ENCODE data around the gene PLAAT3.

Gene PLAAT3

GRCh38 chr11:63573881-63574855 is 40.1 kb downstream of the PLAAT3 start:
- no peak overlapping the region for H3K27ac ChIP-seq
- TF ChIP-seq, protein P1, sequence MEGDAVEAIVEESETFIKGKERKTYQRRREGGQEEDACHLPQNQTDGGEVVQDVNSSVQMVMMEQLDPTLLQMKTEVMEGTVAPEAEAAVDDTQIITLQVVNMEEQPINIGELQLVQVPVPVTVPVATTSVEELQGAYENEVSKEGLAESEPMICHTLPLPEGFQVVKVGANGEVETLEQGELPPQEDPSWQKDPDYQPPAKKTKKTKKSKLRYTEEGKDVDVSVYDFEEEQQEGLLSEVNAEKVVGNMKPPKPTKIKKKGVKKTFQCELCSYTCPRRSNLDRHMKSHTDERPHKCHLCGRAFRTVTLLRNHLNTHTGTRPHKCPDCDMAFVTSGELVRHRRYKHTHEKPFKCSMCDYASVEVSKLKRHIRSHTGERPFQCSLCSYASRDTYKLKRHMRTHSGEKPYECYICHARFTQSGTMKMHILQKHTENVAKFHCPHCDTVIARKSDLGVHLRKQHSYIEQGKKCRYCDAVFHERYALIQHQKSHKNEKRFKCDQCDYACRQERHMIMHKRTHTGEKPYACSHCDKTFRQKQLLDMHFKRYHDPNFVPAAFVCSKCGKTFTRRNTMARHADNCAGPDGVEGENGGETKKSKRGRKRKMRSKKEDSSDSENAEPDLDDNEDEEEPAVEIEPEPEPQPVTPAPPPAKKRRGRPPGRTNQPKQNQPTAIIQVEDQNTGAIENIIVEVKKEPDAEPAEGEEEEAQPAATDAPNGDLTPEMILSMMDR (conservative IDR thresholded peaks at IDR 0.05), result no peak
- no peak for TF ChIP-seq ZFX (IDR thresholded peaks at IDR 0.05)

GRCh38 chr11:63572026-63572688 is 42.1 kb downstream of the PLAAT3 start:
- H3K27ac ChIP-seq, result no peak overlapping the region
- no peak for TF ChIP-seq ZFX (IDR thresholded peaks at IDR 0.05)
- TF ChIP-seq, protein P1 (conservative IDR thresholded peaks at IDR 0.05), result no peak

DNA sequence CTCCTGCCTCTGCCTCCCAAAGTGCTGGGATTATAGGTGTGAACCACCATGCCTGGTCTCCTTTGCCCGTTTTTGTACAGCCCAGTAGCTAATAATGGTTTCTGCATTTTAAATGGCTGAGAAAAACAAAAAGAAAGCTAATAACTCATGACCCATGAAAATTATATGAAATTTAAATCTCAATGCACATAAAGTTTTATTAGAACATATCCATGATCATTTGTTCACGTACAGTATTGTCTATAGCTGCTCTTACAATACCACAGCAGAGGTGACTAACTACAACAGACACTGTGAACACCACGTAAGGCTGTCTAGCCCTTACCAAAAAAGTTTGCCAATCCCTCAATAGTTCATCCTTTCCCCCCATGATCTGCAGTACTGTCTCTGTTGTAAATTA is 44.7 kb downstream of the PLAAT3 start:
- H3K27ac ChIP-seq, result no peak overlapping the region
- TF ChIP-seq ZFX (IDR thresholded peaks at IDR 0.05), result no peak
- TF ChIP-seq, protein P1 (conservative IDR thresholded peaks at IDR 0.05), result no peak

GRCh38 chr11:63567044-63567840 is 47.0 kb downstream of the PLAAT3 start:
- H3K27ac ChIP-seq, result no peak overlapping the region
- TF ChIP-seq ZFX (IDR thresholded peaks at IDR 0.05), result no peak
- TF ChIP-seq, protein P1 (conservative IDR thresholded peaks at IDR 0.05), result no peak

- no peak overlapping the region for H3K27ac ChIP-seq
- TF ChIP-seq, protein P1 (conservative IDR thresholded peaks at IDR 0.05), result no peak
- TF ChIP-seq ZFX (IDR thresholded peaks at IDR 0.05), result no peak
Observed at GRCh38 chr11:63564784-63565350, 49.4 kb downstream of the PLAAT3 start.

DNA sequence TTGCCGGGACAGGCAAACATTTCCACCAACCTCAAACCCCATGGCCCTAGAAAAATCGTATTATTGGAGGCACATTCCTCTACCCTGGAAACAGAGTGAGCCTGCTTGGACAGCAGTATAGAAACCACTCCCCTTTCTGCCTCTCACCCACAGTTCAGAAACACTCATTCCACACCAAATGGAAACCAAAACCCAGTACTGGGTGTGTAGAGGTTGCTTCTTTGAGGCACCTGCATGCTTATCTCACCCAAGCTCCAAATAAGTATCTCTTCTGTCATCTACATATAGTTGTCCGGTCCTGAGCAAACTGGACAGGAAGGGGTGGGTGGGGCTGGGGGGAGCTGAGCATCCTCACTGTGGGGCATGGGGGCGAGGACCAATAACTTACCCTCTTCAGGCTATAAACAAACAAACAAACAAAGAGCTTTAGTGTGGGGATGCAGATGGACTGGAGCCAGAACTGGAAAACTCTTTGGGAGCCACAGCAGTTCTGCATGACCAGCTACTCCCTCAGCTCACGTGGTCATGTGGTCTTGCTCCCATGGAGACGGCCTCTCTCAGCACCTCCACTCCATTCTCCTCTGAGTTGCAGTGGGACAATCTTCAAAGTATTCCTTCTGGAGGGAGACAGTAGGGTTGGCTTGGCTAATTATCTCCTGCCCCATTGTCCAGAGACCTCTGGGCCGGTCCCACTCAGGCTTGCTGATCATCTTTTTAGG is 50.0 kb downstream of the PLAAT3 start:
- H3K27ac ChIP-seq, result no peak overlapping the region
- TF ChIP-seq, protein P1 (conservative IDR thresholded peaks at IDR 0.05), result no peak
